D341Med (cell line): ENCODE results near the gene COTL1.
"Not testable (repeated sequence)": the region's sequence is repeated elsewhere in the genome, so short reads cannot be mapped to it uniquely, and the experiment has no call there.

Experiments used
- DNase-seq: peaks from one replicate; pipeline ENCODE4 v3.0.0; 2012; ENCODE audit warnings: low spot score

COTL1 gene

DNA sequence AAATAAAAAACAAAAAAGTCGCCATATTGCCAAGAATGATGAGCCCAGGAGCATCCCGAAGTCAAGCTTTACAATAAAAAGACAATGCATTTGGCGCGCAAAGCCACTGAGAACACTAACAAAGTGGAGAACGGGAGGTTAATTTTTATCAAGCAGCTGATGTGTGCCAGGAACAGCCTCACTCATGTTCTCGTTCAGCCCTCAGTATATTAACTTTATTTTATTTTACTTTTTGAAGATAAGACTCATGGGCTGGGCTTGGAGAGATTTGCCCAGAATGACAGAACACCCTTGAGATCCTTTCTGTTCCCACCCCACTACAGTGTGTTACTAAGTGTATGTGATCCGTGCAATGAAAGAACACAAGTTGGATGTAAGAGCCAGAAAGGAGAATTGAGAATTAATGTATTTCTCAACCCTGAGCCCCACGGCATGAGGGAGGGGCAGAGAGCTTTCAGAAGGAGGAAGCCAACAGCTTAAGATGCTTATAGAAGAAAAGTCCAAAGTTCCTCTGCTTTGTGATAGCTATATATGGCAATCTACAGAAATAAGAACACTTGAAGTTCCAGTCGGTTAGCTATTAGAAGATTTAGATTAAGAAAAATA lies 48.4 kb downstream of the COTL1 start:
- no peak for DNase-seq

DNA sequence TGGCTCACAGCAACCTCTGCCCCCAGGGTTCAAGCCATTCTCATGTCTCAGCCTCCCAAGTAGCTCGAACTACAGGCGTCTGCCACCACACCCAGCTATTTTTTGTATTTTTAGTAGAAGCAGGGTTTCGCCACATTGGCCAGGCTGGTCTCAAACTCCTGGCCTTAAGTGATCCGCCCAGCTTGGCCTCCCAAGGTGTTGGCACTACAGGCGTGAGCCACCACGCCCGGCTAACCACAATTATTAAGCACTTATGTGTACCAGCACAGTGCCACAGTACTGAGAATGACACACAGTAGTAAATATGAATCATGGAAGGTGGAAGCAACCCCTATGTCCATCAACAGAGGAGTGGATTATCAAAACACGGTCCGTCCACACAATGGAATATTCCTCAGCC lies 49.8 kb downstream of the COTL1 start:
- no peak for DNase-seq

GRCh38 chr16:84567286-84567962 lies 50.5 kb downstream of the COTL1 start:
- no peak for DNase-seq

DNA sequence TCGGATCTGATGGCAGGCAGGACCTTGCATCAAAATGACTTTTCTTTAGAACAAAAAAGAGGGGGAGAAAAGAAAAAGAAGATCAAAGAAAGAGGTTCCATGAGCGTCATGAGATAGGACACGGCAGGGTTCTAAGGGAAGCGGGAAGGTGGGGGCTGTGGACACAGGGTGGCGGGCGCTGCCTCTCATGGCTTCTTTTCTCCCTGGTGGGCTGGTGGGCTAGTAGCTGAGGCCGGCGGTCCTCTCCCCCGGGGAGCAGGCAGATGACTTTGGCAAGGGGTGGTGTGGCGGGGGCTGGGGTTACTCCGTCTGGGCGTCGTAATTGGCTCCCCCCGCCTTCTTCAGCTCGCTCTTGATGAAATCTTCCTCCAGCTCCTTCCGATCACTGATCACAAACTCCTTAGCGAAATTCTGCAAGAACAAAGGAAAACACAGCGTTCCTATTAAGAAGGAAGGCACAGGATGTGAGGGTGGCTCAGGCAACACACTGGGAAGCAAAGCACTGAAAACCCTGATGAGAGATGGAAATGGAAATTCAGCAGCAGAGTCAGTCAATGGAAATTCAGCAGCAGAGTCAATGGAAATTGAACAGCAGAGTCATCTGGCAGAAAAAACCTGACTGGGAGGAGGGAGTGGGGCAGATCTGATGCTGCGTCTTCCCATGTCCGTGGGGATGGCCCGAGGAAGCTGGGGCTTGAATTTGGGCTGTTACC lies 51.2 kb downstream of the COTL1 start:
- no peak for DNase-seq

- no peak for DNase-seq
These were observed 52.0 kb downstream of the COTL1 start for GRCh38 chr16:84565669-84566495.

DNA sequence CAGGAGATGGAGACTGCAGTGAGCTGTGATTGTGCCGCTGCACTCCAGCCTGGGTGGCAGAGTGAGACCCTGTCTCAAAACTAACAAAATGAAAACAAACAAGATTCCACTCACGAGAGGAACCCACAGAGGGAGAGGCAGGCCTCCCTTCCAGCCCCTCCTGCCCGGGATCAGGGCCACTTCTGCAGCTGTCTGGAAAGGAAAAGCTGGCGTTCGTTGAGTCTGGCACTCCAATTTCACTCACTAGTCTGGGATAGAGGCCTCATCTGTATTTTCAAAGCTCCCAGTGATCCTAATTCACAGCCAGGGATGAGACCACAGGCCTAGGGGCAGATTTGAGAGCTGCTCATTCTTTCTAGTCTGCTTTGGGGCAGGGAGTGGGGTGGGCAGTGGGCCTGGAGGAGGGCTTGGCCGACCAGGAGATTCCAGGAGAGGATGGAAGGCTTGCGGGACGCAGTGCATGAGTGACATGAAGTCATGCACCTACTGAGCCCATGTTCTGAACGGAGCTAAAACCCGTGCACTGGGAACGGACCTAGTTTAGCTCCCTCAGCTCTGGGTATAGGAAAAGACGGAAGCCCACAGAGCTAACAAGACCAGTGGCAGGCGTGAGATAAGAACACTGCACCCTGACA lies 54.0 kb downstream of the COTL1 start:
- DNase-seq, result no peak

DNA sequence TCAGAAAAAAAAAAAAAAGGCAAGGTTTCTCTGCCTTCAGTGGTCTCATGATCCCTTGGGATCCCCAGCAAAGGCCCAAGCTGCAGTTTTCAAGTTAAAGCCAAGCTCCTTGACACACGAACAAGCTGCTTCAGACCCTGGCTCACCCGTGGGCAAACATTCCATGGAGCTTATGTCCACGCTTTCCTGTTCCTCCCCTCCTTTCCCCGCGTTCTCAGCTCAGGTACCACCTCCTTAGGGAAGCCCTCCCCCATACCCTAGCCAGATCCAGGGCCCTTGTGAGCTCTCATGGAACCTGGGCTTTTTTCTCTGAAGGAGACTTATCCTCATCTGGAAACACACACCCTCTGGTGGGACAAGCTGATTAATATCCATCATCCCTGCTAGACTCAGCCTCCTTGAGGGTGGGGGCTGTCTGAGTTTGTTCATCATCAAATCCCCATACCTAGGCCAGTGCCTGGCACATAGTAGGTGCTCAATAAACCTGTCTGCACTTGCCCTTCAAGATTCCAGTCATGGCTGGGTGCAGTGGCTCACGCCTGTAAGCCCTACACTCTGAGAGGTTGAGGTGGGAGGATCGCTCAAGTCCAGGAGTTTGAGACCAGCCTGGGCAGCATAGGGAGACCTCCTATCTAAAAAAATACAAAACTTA lies 54.7 kb downstream of the COTL1 start:
- DNase-seq, result no peak

DNA sequence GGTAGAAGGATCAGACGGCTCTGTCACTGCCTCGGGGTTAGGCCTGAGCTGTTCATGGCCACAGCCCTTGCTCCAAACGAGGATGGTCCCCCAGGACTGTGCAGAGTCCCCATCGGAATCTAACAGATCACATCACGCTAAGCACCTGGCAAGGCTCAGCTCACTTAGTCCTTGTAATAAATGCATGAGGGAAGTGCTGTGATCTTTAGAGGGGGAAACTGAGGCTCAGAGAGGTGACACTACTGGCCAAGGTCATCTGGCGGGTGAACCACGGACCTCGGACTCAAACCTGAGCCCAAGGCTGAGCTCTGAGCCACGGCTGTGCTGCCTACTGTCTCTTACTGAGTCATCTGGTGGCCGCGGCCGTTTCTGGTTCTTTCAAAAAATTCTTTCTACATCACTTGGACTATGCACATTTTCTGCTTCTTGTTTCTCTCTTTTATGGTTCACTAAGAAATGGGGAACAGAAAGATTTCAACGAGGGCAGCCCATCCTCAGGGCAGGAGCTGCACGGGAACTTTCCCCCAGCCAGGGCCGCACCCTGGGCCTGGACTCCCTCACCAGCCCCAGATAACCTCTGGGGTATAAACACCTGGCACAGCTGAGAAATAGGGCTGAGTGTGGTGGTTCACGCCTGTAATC lies 55.6 kb downstream of the COTL1 start:
- DNase-seq, result no peak

DNA sequence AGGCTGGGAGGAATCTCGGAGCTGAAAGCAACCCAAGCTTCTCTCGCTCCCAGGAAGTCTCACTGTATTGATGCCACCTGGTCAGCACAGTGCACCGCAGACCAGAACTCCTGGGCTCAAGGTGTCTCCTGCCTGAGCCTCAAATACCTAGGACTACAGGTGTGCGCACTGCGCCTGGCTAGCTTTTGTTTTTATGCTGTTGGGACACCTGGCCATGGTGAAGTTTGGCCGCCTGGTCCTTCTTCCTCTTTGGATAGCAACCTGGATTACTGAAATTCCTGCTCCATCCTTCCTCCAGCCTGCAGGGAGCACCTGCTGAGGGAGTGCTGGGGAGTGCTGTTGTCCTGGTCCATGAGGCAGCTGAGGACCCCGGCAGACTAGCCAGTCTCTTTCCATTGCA lies 56.6 kb downstream of the COTL1 start:
- DNase-seq, result no peak

GRCh38 chr16:84560269-84560668 lies 57.6 kb downstream of the COTL1 start:
- DNase-seq, result no peak

DNA sequence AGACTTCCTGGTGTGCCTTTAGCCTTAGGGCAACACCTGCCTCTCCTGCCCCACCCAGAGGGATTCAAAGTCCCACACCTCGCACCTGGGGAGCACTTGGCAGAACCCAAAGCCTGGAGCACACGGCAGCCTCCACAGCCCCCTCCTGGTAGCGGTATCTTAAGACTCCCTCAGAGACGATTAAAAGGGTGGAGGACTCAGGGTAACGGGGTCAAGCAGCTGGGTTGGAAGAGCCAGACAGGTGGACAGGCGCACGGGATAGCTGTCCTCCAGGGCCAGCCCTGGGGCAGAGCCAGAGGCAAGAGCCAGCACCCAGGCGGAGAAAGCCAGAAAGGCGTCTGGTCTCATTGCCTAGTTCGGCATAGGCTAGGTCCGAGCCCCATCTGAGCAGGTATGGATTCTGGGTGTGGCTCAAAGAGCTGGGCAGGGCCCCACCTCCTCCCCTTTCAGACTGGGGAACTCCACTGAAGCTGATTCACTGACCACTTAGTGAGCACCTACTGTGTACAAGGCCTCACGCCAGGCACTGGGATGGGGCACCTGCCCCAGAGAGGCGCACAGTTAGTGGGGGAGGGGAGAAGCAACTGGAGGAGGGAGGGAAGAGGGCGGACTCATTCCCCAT lies 58.5 kb downstream of the COTL1 start:
- DNase-seq, result no peak

GRCh38 chr16:84558850-84559249 lies 59.0 kb downstream of the COTL1 start:
- DNase-seq, result not testable (repeated sequence)

DNA sequence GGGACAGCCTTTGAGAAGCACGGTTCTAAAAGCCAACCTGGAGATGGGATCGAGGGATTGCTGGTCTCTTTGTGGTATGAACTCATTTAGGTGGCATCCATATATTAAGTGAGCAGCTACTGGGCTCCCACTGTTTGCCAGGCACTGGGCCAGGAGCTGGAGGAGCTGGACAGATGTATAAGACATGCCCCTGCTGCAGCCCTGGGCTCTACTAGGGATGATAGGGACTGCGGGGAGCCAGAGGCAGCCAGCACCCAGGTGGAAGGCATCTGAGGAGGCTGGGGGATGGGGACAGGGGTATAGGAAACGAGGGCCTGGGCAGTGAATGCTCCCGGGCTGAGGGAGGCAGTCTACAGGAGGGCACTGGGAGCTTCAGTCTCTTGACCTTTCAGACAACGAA lies 60.4 kb downstream of the COTL1 start:
- DNase-seq, result no peak

- DNase-seq, result no peak
These were observed 60.8 kb downstream of the COTL1 start for GRCh38 chr16:84557059-84557458.

DNA sequence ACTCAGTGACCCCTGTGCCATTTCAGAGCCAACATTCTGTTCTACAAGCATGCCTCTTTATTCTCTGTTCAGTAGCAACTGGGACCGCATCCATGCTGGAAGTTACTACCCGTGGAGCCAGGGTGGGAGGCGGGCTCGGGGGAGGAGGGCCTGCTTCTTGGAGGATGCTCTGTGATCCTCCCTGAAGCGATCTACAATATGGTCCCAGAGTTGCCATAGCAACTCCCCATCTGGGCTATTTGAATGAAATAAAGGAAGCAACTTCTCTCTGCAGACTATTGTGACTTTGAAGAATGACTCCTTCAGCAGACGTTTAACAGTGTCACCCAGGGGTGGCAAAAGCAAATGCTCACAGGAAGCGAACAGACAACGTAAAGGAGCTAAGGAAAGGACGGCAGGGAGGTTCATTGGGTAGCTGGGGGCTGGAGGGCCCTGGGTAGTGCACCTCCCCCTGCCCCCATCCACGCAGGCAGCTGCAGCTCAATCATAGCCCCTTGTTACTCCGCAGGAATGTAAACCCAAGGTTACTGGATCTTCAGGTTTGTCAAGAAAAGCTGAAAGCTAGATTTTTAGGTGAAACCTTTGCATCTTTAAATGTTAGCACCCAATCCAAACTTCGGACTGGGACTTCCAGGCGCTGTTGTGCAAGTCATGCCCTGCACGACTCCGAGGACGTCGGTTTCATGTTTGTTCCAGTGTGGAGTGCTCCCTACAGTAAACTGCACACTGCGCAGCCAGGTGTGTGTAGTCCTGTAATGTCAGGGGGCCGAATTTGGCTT lies 62.3 kb downstream of the COTL1 start:
- DNase-seq, result no peak

DNA sequence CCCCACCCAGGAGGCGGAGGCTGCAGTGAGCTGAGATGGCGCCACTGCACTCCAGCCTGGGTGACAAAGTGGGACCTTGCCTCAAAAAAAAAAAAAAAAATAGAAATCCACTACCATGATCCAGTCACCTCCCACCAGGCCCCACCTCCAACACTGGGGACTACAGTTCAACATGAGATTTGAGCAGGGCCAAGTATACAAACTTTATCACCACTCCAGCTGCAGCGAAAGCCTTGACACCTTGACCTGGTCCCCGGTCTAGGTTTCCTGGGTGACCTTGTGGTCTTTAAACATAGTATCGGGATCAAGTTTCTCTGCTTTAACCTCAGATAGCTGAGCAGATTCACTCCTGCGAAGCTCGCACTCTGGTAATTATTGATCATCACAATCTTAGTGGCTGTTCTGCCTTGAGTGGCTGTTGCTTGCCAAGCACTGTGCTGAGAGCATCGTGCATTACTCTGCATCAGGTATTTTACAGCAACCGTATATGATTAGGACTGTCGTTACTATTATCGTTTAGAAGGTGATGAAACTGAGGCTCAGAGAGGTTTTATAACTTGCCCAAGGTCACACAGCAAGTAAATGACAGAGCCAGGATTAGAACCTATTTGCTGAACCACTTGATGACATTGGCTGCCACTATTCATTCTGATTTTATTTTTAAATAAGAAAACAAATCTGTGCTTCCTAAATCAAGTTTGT lies 63.1 kb downstream of the COTL1 start:
- DNase-seq, result no peak

- no peak for DNase-seq
These were observed 63.9 kb downstream of the COTL1 start for GRCh38 chr16:84553873-84554399.

DNA sequence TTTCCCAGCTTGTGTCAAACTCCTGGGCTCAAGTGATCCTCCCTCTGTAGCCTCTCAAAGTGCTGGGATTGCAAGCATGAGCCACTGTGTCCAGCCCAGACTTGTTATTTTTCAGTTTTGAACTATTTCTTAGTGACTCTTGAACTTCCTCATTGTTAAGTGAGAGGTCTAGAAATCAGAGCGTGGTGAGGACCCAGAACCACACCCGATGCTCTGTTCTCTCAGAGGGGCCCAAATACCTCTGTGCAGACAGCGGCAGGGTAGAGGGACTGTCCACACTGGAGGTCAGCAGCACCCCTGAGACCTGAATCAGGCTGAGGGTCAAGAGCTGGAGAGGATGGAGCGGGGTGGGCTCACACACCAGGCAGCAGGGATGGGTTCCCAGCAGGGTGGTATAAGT lies 65.7 kb downstream of the COTL1 start:
- no peak for DNase-seq

DNA sequence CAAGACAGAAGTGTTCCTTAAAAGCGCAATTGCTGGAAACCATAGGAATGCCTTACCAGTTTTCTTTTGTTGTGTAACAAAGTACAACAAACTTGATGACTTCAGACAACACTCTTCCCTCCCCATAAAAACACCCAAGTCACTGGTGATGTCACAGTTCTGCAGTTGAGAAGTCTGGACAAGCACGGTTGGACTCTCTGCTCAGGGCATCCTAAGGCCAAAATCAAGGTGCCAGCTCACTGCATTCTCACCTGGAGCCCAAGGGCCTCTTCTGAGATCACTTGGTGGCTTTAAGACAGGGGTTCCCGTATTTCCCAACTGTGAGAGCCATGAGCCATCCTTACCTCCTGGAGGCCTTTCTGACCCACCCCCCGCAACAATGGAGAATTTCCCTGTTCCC lies 67.8 kb downstream of the COTL1 start:
- DNase-seq, result no peak
